A549 treated with dexamethasone at 1 μM for 4 hours (cell line): ENCODE measurements around the gene RAB25. TPM values are rescaled to one million over a fixed set of nuclear protein-coding genes. Genes with fewer than 3 reads are reported as not detected.

Source experiments
- total RNA-seq: library from RNA; stranded (reverse); fragments of 200-300 nt; extraction: Qiagen RNA extraction; gene quantifications from 5 replicates; pipeline ENCODE4 v1.2.3, GENCODE V29; 2022

Gene RAB25
- 0.16 TPM in 1 of 5 replicates, not detected in the others for total RNA-seq

DNA sequence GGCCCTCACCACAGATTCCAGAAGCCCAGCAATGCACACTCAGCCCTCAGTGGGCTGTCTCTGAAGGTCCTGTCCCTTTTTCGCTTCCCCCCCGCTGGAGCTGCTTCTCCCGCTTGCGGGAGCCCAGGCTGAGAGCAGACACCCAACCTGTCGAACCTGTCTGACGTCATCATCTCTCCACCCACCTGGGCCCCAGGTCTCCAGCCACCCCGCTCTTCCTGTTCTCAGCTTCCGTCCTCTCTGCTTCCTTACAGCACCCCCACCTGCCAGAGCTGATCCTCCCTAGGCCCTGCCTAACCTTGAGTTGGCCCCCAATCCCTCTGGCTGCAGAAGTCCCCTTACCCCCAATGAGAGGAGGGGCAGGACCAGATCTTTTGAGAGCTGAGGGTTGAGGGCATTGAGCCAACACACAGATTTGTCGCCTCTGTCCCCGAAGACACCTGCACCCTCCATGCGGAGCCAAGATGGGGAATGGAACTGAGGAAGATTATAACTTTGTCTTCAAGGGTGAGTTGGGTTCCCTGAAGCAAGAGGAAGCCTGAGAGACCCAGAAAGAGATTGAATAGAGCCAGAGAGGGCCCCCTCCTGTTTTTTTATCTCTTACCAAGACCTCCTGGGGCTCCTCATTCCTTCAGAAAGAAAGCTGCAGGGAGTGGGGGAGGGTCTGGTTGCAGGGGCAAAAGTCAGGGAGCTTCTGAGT is at the start of gene RAB25:
TSS of gene RAB25 (plus strand) at position 224 of the 700 bp plus-strand sequence. CDS start at position 465, 241 bp downstream.

DNA sequence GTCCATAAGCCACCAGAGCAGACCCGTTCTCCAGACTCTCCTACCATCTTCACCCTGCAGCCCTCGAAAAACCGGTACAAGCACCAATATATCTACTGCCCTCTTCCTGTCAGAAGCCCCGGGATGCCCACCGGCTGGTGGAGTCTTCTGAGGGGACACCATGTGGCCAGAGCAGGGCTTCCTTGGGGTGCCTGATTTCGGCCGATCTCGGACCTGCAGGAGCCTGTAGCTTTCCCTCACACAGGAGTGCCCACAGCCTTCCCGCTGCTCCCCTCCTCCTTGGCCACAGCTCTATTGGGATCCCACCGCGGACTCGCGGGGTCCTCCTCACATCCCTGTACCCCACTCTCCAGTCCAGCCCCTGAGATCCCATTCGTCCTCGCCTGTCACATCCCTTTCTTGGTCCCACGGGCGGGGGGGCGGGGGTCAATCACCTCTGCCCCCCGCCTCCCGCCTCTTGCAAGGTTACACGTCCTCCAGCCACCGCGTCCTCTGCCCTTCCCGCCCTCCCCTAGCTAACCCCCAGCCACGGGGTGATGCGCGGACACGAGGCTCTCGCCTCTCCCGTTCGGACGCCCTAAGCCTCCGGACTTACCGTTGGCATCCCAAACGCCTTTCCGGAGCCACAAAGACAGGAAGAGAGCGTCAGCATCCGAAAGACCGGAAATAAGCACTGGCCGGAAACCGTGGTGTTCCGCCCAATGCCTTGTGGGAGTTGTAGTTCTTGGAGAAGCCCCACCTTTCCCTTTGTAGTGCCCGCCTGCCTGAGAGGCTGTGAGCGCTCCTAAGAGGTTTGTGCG is 40.5 kb upstream of the RAB25 start, which contains the start of gene SSR2:
TSS of gene SSR2 (minus strand) at position 659 of the 800 bp plus-strand sequence. CDS start 784 bp downstream, outside the sequence.

DNA sequence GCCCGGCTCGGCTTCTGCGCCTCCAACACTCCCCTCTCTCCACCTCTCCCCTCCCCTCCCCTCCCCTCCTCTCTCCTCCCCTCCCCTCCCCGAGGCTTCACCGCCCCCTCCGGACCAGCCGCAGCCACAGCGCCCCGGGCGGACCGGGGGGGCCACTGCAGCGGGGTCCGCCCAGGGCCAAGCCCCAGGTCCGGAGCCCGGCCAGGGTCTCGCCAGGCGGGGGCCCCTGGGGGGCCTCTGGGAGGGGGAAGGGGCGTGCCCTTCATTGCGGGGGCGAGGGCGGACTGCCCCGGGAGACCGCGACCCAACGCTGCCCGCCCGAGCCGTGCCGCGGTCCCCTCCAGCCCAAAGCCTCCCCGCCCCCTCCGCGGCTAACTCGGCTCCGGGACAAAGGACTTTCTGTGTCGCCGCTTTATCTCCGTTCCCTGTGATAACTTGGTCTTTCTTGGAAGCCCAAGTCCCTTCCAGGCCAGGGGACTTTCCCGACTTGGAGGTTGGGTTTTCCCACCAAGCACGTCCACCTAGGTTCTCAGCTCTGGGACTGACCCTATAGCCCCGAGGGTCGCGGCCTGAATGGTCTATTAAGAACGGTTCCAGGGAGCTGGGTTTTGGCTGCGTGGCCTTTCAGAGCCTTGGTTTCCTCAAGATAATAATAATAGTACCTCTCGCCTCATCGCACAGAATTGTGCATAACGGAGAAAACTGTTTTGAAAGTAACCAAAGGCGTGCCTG is 7.0 kb upstream of the RAB25 start, which contains the start of gene UBQLN4:
TSS of gene UBQLN4 (minus strand) at position 31 of the 732 bp plus-strand sequence. CDS start 97 bp downstream, outside the sequence.

DNA sequence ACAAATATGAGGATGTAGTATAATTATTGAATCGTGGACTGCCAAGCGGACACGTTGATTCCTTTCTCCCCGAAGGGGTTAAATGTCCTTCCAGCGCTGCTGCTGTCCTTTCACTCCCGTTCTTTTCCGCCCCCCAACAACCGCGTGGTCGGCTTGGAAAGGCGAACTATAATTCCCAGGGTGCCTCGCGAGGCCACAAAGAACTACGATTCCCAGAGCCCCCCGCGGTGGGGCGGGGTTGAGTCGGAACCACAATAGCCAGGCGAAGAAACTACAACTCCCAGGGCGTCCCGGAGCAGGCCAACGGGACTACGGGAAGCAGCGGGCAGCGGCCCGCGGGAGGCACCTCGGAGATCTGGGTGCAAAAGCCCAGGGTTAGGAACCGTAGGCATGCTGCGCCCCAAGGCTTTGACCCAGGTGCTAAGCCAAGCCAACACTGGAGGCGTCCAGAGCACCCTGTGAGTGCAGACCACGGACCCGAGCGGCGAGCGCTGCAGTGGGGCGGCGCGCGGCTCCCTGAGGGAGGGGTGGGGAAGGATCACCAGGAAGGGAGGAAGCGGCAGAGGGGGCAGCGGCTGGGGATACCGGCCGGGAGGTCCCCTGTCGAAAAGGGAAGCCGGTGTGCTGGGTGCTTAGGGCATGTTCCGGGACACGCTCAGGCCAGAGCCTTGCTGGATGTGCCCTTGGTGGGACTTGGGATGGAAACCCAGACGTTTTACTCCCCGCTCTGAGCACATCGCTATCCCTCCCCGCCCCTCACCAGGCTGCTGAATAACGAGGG is 6.3 kb upstream of the RAB25 start, which contains the start of gene LAMTOR2:
TSS of gene LAMTOR2 (plus strand) at position 283 of the 781 bp plus-strand sequence. CDS start at position 391, 108 bp downstream.

DNA sequence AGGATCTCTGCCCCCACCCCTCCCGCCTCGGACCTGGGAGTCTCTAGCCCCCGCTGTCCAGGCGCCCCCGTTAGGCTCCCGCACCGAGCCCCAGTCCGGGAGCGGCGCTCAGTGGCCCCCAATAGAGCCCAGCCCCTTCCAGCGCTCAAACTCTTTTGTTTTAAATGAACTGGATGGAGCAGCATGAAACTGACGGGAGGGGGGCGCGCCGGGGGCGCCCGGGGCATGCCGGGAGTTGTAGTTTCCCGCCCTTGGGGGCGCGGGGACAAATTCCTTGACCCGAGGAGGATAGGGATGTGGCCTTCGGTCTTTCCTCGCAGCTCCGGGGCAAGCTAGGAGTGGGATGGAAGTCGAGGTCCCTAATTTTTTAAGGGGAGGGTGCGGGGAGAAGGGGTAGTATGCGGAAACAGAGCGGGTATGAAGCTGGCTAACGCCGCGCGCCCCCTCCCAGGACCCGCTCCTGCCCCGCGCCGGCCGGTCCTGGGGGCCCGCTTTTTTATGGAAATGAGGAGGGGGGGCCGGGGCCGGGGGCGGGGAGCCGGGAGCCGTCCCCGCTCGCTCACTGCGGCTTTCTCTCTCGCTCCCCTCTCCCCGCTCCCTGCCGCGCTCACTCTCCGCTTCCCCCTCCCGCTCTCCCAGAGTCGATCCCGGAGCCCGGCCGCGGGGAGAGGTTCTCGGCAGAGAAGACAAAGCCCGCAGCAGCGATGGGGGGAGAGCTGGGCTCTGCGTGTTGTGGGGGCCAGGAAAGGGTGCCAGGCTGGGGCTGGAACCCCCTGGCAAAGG is 21.5 kb downstream of the RAB25 start, which contains the start of gene MEX3A:
TSS of gene MEX3A (minus strand) at position 157 of the 783 bp plus-strand sequence. CDS start 467 bp downstream, outside the sequence.

DNA sequence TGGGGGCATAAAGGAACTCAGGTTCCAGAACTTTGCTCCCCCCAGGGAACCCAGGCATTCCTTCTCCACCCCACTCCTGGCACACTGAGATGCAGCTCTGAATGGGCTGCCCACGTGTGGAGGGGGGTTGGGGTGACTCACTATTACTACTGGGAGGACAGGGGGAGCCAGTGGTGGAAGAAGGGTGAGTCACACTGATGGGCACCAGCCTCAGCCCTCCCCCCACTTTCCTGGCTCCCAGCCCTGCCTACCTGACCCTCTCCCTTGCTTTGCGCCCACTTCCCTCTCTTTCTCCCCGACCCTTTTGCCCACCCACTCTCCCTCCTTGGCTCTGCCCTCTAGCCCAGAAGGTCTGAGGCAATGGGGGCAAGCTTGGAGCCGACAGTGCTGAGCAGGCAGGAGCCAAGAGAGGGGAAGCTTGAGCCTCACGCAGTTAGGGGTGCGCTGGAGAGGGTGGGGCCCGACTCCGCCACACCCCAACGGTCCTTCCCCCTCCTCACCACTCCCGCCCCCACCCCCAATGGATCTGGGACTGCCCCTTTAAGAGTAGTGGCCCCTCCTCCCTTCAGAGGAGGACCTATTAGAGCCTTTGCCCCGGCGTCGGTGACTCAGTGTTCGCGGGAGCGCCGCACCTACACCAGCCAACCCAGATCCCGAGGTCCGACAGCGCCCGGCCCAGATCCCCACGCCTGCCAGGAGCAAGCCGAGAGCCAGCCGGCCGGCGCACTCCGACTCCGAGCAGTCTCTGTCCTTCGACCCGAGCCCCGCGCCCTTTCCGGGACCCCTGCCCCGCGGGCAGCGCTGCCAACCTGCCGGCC is 53.4 kb downstream of the RAB25 start, which contains the start of gene LMNA:
TSS of gene LMNA (plus strand) at position 611 of the 818 bp plus-strand sequence. CDS start 208 bp downstream, outside the sequence.

Other genes starting within 250 kb of the RAB25 start
- gene GON4L, start 203.9 kb upstream of the RAB25 start, total RNA-seq: 12.2 to 15.6 TPM (median 14.5 TPM) in 5 replicates
- gene SYT11, start 201.6 kb upstream of the RAB25 start, total RNA-seq: 1.1 to 1.5 TPM (median 1.5 TPM) in 5 replicates
- gene RIT1, start 149.8 kb upstream of the RAB25 start, total RNA-seq: 19.0 to 23.3 TPM (median 19.9 TPM) in 5 replicates
- gene KHDC4, start 126.7 kb upstream of the RAB25 start, total RNA-seq: 12.2 to 25.9 TPM (median 21.4 TPM) in 5 replicates
- 0.07 TPM in 1 of 5 replicates, not detected in the others for gene RXFP4, start 119.5 kb upstream of the RAB25 start, total RNA-seq
- 31.6 to 38.1 TPM (median 34.0 TPM) in 5 replicates for gene ARHGEF2, start 82.6 kb upstream of the RAB25 start, total RNA-seq
- gene SSR2, start 40.2 kb upstream of the RAB25 start, total RNA-seq: 247 to 274 TPM (median 264 TPM) in 5 replicates
- 33.9 to 43.6 TPM (median 42.2 TPM) in 5 replicates for gene UBQLN4, start 7.4 kb upstream of the RAB25 start, total RNA-seq
- 146 to 167 TPM (median 153 TPM) in 5 replicates for gene LAMTOR2, start 6.4 kb upstream of the RAB25 start, total RNA-seq
- 0.76 to 2.6 TPM (median 1.7 TPM) in 5 replicates for gene MEX3A, start 21.3 kb downstream of the RAB25 start, total RNA-seq
- 607 to 803 TPM (median 745 TPM) in 5 replicates for gene LMNA, start 53.6 kb downstream of the RAB25 start, total RNA-seq
- gene SEMA4A, start 92.4 kb downstream of the RAB25 start, total RNA-seq: 0.31 to 0.51 TPM (median 0.42 TPM) in 5 replicates
- gene SLC25A44, start 132.9 kb downstream of the RAB25 start, total RNA-seq: 26.3 to 31.0 TPM (median 27.5 TPM) in 5 replicates
- gene PMF1, start 151.8 kb downstream of the RAB25 start, total RNA-seq: 55.3 to 59.8 TPM (median 58.8 TPM) in 5 replicates
- 0.23 to 0.47 TPM (median 0.29 TPM) in 3 of 5 replicates, not detected in the others for gene BGLAP, start 181.0 kb downstream of the RAB25 start, total RNA-seq
- gene PAQR6, start 186.9 kb downstream of the RAB25 start, total RNA-seq: 2.4 to 4.7 TPM (median 2.8 TPM) in 5 replicates
- 33.2 to 45.5 TPM (median 42.2 TPM) in 5 replicates for gene SMG5, start 221.7 kb downstream of the RAB25 start, total RNA-seq
- 4.8 to 8.1 TPM (median 7.4 TPM) in 5 replicates for gene TMEM79, start 223.2 kb downstream of the RAB25 start, total RNA-seq
- gene GLMP, start 234.5 kb downstream of the RAB25 start, total RNA-seq: 32.2 to 45.8 TPM (median 45.0 TPM) in 5 replicates
- not detected in 5 replicates for gene VHLL, start 238.1 kb downstream of the RAB25 start, total RNA-seq